Measurements from ENCODE around the gene STXBP3.

DNA sequence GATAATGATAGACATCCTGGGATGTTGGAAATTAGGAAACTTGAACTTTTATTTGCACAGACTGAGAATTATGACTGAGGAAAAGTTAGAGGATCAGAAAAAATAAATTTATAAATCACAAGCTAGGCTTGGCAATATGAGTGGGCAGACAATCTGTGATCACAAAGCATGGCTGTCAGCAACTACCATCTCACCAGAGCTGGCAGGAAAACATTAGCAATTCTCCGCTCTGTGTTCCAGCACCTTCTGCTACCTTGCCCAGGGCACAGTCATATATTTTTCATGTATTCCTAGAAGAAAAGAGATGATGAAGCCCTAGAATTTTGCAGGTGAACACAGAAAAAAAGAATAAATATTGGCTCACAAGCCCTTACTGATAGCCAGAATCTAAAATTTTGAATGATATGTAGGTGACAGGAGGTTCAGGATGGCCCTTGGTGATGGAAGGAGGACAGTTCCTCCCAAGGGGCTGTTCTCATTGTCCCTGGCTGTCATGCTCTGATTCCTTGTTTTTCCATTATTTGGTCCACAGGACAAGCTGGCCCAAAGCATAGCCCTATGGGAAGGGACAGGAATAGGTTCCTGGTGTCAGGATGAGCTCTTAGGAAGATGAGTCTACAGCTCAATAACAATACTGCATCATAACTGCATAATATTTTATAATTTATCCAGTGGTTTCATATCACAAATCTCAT, 12.2 kb upstream of the STXBP3 start:
- TF ChIP-seq, protein P1, sequence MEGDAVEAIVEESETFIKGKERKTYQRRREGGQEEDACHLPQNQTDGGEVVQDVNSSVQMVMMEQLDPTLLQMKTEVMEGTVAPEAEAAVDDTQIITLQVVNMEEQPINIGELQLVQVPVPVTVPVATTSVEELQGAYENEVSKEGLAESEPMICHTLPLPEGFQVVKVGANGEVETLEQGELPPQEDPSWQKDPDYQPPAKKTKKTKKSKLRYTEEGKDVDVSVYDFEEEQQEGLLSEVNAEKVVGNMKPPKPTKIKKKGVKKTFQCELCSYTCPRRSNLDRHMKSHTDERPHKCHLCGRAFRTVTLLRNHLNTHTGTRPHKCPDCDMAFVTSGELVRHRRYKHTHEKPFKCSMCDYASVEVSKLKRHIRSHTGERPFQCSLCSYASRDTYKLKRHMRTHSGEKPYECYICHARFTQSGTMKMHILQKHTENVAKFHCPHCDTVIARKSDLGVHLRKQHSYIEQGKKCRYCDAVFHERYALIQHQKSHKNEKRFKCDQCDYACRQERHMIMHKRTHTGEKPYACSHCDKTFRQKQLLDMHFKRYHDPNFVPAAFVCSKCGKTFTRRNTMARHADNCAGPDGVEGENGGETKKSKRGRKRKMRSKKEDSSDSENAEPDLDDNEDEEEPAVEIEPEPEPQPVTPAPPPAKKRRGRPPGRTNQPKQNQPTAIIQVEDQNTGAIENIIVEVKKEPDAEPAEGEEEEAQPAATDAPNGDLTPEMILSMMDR (IDR thresholded peaks at IDR 0.05; ENCODE audit: low read depth, low read length), result no peak
- TF ChIP-seq EZH2phosphoT487 (IDR thresholded peaks at IDR 0.05; ENCODE audit: low read depth), result no peak

Data from OCI-LY3 (cell line).